Hepatic stellate cell (primary cell): ENCODE measurements around the gene OBI1.
"Not testable (repeated sequence)": the region's sequence is repeated elsewhere in the genome, so short reads cannot be mapped to it uniquely, and the experiment has no call there.

ENCODE experiments used
- DNase-seq: peaks from one replicate; pipeline ENCODE4 v3.0.0; 2011; ENCODE audit warnings: low spot score

Gene OBI1

GRCh38 chr13:78647109-78647678, 11.8 kb downstream of the OBI1 start:
- not testable (repeated sequence) for DNase-seq

GRCh38 chr13:78638216-78638615, 20.7 kb downstream of the OBI1 start:
- DNase-seq, result no peak

- DNase-seq, result no peak
These were observed 22.5 kb downstream of the OBI1 start for GRCh38 chr13:78636495-78636894.

- no peak for DNase-seq
These were observed 26.0 kb downstream of the OBI1 start for GRCh38 chr13:78632996-78633395.

GRCh38 chr13:78631077-78631476, 27.9 kb downstream of the OBI1 start:
- DNase-seq, result no peak

- DNase-seq, result no peak
These were observed 28.4 kb downstream of the OBI1 start for GRCh38 chr13:78630511-78630910.

GRCh38 chr13:78625384-78625783, 33.6 kb downstream of the OBI1 start:
- DNase-seq, result no peak

- no peak for DNase-seq
These were observed 35.8 kb downstream of the OBI1 start for GRCh38 chr13:78623132-78623531.

- no peak for DNase-seq
These were observed 38.0 kb downstream of the OBI1 start for GRCh38 chr13:78620936-78621470.

- DNase-seq, result no peak
These were observed 40.5 kb downstream of the OBI1 start for GRCh38 chr13:78618411-78618810.

GRCh38 chr13:78611040-78611439, 47.9 kb downstream of the OBI1 start:
- DNase-seq, result no peak

GRCh38 chr13:78610381-78610883, 48.5 kb downstream of the OBI1 start:
- DNase-seq, result no peak

- DNase-seq, result no peak
These were observed 49.3 kb downstream of the OBI1 start for GRCh38 chr13:78609464-78610205.

- DNase-seq, result no peak
These were observed 50.1 kb downstream of the OBI1 start for GRCh38 chr13:78608688-78609463.

- DNase-seq, result no peak
These were observed 50.7 kb downstream of the OBI1 start for GRCh38 chr13:78608252-78608687.

GRCh38 chr13:78607409-78608251, 51.3 kb downstream of the OBI1 start:
- no peak for DNase-seq

GRCh38 chr13:78606471-78607408, 52.2 kb downstream of the OBI1 start:
- no peak for DNase-seq

- no peak for DNase-seq
These were observed 54.0 kb downstream of the OBI1 start for GRCh38 chr13:78604782-78605611.

- no peak for DNase-seq
These were observed 55.6 kb downstream of the OBI1 start, which contains the start of gene POU4F1 for GRCh38 chr13:78603240-78603957. POU4F1 (minus strand) TSS chr13:78603552; CDS start chr13:78603326, 226 bp downstream.
